NCI-H1436 treated with DMSO at 0.1 percent for 48 hours (cell line): ENCODE data around the gene VIT.

Source experiments
- DNase-seq: peaks from one replicate; lab custom pipeline; 2025; lab: John Stamatoyannopoulos, UW

The VIT gene

GRCh38 chr2:36770542-36771287 is 74.2 kb downstream of the VIT start:
- DNase-seq, result no peak

- no peak for DNase-seq
Measured at GRCh38 chr2:36771671-36772070, 75.2 kb downstream of the VIT start.

- no peak for DNase-seq
Measured at GRCh38 chr2:36773947-36774346, 77.4 kb downstream of the VIT start.

DNA sequence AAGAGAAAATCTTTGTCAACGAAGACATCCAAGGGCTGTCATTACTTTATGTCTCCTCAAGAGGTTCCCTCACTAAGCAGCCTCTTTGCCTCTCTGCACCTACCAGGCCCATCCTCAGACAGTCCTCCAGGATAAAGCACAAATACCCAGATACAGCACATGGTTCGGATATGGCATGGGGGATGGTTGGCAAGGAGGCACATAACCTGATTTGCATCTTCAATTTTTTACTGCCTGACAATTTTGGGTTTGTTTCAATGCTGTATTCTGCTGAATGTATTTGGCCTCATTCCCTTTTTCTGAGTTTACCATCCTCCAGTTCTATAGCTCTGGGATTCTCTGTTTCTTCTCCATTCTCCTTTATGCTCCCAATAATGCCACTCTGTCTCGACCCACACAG is 78.8 kb downstream of the VIT start:
- DNase-seq, result no peak

GRCh38 chr2:36775806-36776205 is 79.3 kb downstream of the VIT start:
- no peak for DNase-seq

DNA sequence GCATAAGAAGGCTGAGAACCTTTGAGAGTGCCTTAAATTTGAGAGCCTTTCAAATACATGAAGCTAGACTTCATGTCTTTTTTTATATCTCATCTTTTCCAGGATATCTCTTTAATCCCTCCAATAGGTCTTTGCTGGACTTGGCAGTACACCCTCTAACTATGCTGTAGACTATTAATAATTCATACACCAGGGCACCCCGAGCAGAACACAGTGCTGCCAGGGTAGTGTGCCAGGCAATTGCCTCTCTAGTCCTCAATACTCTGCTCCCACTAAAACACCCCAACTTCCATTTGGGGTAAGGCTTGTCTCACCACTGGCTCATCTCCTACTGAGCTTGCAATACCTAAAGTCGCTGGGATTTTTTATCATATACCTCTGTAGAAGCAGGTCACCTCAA is 80.8 kb downstream of the VIT start:
- no peak for DNase-seq

GRCh38 chr2:36777788-36778187 is 81.3 kb downstream of the VIT start:
- no peak for DNase-seq

DNA sequence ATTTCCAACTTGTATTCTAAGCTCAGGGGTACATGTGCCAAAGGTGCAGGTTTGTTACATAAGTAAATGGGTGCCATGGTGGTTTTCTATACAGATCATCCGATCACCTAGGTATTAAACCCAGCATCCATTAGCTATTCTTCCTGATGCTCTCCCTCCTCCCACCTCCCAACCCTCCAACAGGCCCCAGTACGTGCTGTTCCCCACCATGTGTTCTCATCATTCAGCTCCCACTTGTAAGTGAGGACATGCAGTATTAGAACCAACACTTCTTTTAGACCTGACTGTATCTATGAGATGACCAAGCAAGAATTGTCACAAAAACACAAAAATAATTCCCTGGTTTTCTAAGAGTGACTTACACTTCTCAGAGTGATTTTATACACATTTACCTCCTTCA is 83.0 kb downstream of the VIT start:
- no peak for DNase-seq

DNA sequence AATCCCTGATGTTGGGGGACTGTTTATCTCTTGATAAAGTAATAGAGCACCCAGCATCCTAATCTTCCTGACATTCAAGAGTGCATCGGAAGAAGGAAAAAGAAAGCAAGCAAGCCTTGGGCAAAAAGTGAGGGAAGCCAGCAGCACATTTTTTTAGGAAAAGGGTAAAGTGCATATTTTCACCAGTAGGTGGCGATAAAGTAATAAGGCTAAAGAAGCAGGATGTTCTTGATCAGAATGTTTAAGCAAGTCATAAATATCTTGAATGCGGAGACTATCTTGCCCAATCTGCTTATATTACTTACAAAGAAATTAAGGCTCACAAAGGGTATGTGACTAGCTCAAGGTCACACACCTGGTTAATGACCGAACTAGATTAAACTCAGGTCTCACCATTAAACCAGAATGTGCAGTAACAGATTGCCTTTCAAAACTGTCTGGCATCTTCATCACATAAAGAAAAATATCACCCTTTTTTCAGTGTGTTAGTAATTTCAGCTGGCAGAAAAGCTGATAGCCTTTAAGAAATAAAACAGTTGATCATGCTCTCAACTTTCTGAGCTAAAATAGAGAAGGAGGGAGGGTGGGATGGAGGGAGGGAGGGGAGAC is 83.8 kb downstream of the VIT start:
- DNase-seq, result no peak

- no peak for DNase-seq
Measured at GRCh38 chr2:36781907-36782720, 85.6 kb downstream of the VIT start.

- DNase-seq, result no peak
Measured at GRCh38 chr2:36783246-36783645, 86.7 kb downstream of the VIT start.

- DNase-seq, result no peak
Measured at GRCh38 chr2:36785179-36785795, 88.8 kb downstream of the VIT start.

DNA sequence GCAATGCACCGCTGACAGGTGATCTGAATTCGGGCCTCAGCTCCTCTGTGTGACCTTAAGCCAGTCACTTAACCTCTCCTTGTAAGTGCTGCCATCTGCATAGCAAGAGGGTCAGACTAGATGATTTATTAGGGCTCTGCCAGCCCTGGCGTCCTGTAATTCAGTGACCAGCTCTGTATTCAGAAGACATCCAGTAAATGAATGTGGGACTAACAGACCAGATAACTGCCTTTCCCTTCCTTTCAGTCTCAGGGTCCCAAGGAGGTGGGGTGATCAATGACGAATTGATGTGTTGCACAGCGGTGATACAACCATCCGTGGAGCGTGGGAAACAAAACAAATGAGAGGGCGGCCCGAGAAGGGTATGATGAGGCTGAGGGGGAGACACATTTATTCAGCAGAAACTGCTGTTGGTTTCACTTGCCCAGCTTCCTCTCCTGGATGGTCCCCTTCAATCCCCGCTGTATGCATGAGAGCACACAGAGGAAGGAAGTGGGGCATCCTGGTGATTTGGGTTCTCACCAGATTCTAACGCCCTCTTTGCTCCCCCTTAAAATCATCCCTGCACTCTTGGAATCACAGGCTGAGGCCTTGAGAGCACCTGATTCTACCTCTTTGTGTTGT is 92.8 kb downstream of the VIT start:
- no peak for DNase-seq

GRCh38 chr2:36792951-36793350 is 96.4 kb downstream of the VIT start:
- DNase-seq, result no peak

DNA sequence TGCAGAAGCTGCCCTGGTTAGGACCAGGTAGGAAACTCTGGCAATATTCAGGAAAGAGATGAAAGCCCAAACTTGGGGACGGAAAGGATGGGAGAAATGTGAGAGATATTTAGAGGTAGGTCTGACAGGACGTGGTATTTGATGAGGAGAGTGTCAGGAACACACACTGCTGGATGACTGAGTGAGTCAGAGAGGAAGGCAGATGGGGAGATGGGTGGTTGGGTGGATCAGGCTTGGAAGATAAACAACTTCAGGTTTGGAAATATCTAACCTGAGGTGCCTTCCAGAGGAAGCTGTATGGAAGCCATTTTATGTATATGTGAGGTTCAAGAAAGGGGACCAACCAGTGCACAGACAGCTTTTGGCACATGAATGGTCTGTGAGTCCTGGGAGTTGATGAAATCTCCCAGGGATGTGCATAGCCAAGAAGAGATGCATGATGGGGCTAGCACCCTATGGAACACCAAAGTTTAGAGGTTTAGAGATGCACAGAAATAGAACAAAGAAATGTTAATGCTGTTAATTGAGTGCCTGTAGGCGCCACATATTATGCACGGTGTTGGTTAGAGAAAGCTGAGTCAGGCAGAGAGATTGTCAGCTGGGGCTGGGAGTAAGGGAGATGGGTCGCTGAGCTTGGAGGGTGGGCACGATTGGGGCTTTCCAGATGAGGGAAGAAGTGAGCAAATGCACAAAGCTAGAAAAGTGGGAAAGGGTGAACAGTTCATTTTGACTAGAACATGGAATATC is 101.0 kb downstream of the VIT start:
- no peak for DNase-seq

DNA sequence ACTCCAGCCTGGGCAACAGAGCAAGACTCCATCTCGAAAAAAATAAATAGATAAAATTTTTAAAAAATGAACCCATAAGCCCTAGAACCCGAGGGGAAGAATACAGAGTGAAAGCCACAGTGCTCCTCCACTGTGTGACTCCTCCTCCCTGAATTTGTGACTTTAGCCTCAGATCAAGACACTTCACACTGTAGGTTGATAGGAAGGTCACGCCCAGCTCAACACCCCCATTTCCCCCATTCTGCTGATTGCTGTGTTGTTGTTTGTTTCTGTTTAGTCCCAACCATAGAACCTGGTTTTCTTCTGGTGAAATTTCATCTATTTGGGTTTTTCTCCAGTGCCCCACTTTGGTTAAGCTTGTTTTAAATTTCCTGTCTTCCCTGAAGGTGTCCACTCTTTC is 102.2 kb downstream of the VIT start:
- DNase-seq, result no peak

- no peak for DNase-seq
Measured at GRCh38 chr2:36800381-36800780, 103.9 kb downstream of the VIT start.

DNA sequence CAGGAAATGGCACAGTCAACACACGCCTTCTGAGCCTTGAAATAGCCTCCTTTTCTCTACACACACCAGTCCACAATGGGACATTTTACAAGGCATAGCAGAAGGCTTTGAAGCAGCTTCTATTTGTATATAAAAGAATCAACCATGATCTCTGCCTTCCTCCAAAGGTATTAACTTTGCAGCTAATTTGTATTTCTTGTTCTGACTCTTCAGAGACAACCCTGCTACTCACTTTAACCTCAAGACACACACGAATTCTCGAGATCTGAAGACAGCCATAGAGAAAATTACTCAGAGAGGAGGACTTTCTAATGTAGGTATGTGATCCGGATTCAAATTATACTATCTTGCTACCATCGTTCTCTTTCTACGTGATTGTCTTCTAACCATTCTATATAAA is 104.6 kb downstream of the VIT start:
- no peak for DNase-seq

- no peak for DNase-seq
Measured at GRCh38 chr2:36802952-36803351, 106.4 kb downstream of the VIT start.

GRCh38 chr2:36805635-36806224 is 109.2 kb downstream of the VIT start:
- no peak for DNase-seq

- no peak for DNase-seq
Measured at GRCh38 chr2:36807223-36807886, 110.8 kb downstream of the VIT start.
